ENCODE results near the gene TMEM30B. TPM values are rescaled to one million over a fixed set of nuclear protein-coding genes. Genes with fewer than 3 reads are reported as not detected.

The TMEM30B gene
- total RNA-seq, 6 experiments from 2014 or later = not detected

GRCh38 chr14:61280526-61281185 is 482 bp downstream of the TMEM30B start:
- no peak overlapping the region for H3K27ac Mint-ChIP-seq
- H3K36me3 Mint-ChIP-seq (ENCODE audit: low read depth) = no peaks in the 10 kb centered on the region
- H3K4me3 Mint-ChIP-seq = no peak overlapping the region
- peaks cover 3% of the 10 kb centered on the region; the same call in 1 of the 2 replicates for H3K9me3 Mint-ChIP-seq
- peaks cover 40% of the 10 kb centered on the region for H3K27me3 Mint-ChIP-seq (ENCODE audit: insufficient read depth)
- DNase-seq = no peak
- TF ChIP-seq CTCF (IDR thresholded peaks at IDR 0.05) = no peak
- H3K4me1 Mint-ChIP-seq (ENCODE audit: low read depth) = peaks cover 6% of the 10 kb centered on the region

DNA sequence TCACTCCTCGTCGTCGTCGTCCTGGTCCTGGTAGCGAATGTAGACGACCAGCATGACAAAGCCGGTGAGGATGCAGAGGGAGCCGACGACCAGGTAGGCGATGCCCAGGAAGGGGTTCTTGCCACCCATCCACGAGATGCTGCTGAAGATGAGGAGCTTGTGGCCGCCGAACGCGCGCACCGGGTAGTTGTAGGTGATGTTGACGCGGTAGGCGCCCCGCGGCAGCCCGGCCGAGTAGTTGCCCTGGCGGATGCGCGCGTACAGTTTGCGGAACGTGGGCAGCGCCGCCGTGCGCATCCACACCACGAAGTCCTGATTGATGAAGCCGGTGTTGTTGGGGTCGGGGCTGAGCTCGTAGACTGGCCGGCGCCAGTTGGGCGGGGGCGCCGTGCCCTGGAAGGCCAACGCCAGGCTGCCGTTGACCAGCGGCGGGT is 1.0 kb downstream of the TMEM30B start:
- no peaks in the 10 kb centered on the region for H3K36me3 Mint-ChIP-seq (ENCODE audit: low read depth)
- no peak overlapping the region for H3K4me3 Mint-ChIP-seq
- H3K27me3 Mint-ChIP-seq (ENCODE audit: insufficient read depth) = peaks cover 37% of the 10 kb centered on the region
- peaks cover 3% of the 10 kb centered on the region; the same call in 1 of the 2 replicates for H3K9me3 Mint-ChIP-seq
- no peak for DNase-seq
- H3K4me1 Mint-ChIP-seq (ENCODE audit: low read depth) = peaks cover under 1% of the 10 kb centered on the region
- H3K27ac Mint-ChIP-seq = no peak overlapping the region
- no peak for TF ChIP-seq CTCF (IDR thresholded peaks at IDR 0.05)

DNA sequence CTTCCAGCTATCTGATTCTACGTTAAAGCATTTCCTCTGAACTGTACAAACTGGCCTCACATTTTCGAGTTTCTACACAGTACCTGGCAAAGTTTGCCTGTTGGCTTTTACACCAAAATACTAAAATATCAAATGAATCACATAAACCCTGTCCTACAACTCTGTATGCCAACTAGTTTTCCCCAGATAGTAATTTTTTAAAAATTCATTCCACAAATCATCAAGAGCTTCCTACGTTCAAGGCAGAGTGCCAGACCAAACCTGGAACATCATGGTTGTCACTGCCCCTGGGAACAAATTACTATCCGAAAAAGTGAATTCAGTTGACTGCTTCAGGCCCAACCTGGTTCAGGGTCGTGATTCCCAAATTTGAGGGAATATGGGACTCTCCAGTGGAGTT is 2.1 kb downstream of the TMEM30B start:
- DNase-seq = no peak
- Mint-ChIP-seq H3K4me3 (no peak overlapping the region), H3K27ac (no peak overlapping the region), H3K4me1 (ENCODE audit: low read depth) (no peaks in the 10 kb centered on the region; the same call in 1 of the 2 replicates), H3K27me3 (ENCODE audit: insufficient read depth) (peaks cover 38% of the 10 kb centered on the region), H3K9me3 (peaks cover 3% of the 10 kb centered on the region; the same call in 1 of the 2 replicates), H3K36me3 (ENCODE audit: low read depth) (no peaks in the 10 kb centered on the region)
- TF ChIP-seq CTCF (IDR thresholded peaks at IDR 0.05) = no peak

DNA sequence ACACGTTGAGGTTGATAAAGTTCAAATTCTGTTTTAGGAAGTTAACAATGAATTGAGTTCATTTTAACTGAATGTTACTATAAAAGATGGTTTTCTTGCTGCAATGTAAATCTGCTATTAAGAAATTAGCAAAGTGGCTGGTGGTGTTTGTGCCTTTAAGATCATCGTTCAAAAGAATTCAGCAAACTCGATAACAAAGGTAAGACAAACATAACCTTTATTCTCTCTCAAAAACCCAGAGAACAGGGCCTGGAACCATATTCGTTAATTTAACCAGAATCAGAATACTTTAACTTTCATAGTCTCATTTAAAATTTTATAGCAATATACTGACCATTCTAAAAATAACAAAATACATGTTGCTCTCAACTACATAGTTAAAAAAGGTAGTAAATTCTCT is 3.4 kb downstream of the TMEM30B start:
- Mint-ChIP-seq H3K27me3 (ENCODE audit: insufficient read depth) (peaks cover 35% of the 10 kb centered on the region), H3K9me3 (peaks cover 3% of the 10 kb centered on the region; the same call in 1 of the 2 replicates), H3K4me1 (ENCODE audit: low read depth) (peaks cover 4% of the 10 kb centered on the region), H3K36me3 (ENCODE audit: low read depth) (no peaks in the 10 kb centered on the region), H3K4me3 (no peak overlapping the region), H3K27ac (no peak overlapping the region)
- TF ChIP-seq CTCF (IDR thresholded peaks at IDR 0.05) = no peak
- no peak for DNase-seq

DNA sequence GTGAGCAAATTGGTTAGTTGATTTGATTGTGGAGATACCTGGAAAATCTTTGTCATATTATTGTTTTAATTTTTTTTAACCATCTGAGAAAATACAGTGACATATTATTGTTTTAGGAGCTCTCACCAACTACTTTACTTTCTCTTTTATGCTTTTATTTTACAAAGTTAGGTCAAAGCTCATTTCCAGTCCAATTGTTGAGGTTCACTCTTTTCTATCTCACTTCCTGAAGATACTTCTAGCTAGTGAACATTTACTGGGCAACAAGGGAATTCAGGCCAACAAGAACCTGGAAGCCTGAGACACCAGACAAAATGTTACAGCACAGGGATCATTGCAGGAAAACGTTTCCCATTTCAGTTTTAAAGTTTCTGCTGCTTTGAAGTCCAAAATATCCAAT is 3.9 kb downstream of the TMEM30B start:
- H3K4me3 Mint-ChIP-seq = no peak overlapping the region
- H3K27me3 Mint-ChIP-seq (ENCODE audit: insufficient read depth) = peaks cover 38% of the 10 kb centered on the region

More for the DNA sequence above, 3.9 kb downstream of the TMEM30B start:
- Mint-ChIP-seq H3K27ac (no peak overlapping the region), H3K9me3 (peaks cover 3% of the 10 kb centered on the region; the same call in 1 of the 2 replicates), H3K4me1 (ENCODE audit: low read depth) (peaks cover 9% of the 10 kb centered on the region), H3K36me3 (ENCODE audit: low read depth) (no peaks in the 10 kb centered on the region)
- no peak for DNase-seq
- no peak for TF ChIP-seq CTCF (IDR thresholded peaks at IDR 0.05)
